Astrocyte (in vitro differentiated cells and primary cell): ENCODE measurements around the gene SPACA4. TPM values are rescaled to one million over a fixed set of nuclear protein-coding genes. Genes with fewer than 3 reads are reported as not detected.
A peak's percentile ranks its signal among the peaks of the same experiment; 100 is the strongest.

ENCODE experiments used
- DNase-seq: peaks from one replicate; pipeline ENCODE4 v3.0.0-alpha.2; 2010; ENCODE audit warnings: low read depth
- FAIRE-seq: peaks from 2 replicates; lab custom pipeline; 2011; peaks lifted over from hg19 to GRCh38; lab: Jason Lieb, UNC
- H2AFZ ChIP-seq: 2 replicates; pipeline ENCODE4 v1.6.0; 2012; ENCODE audit warnings: low read depth, low read length, inconsistent platforms
- H3K27ac ChIP-seq: 2 replicates; pipeline ENCODE4 v1.5.1; 2011; ENCODE audit warnings: low read depth, low read length, inconsistent platforms
- H3K27me3 ChIP-seq: 2 replicates; pipeline ENCODE4 v1.6.0; 2011; ENCODE audit warnings: low read length, inconsistent platforms; ENCODE audit not compliant: insufficient read depth
- H3K36me3 ChIP-seq: 2 replicates; pipeline ENCODE4 v1.5.1; 2011; ENCODE audit warnings: low read length, inconsistent platforms; ENCODE audit not compliant: insufficient read depth
- H3K4me1 ChIP-seq: 2 replicates; pipeline ENCODE4 v1.5.1; 2011; ENCODE audit warnings: low read length, inconsistent platforms; ENCODE audit not compliant: insufficient read depth
- H3K4me2 ChIP-seq: 2 replicates; pipeline ENCODE4 v1.6.0; 2012; ENCODE audit warnings: low read length, inconsistent platforms
- H3K4me3 ChIP-seq: 2 replicates; pipeline ENCODE4 v1.5.1; 2011; ENCODE audit warnings: low read depth, mild to moderate bottlenecking, low read length, inconsistent platforms; ENCODE audit not compliant: insufficient read depth
- H3K79me2 ChIP-seq: 2 replicates; pipeline ENCODE4 v1.6.0; 2012; ENCODE audit warnings: mild to moderate bottlenecking, low read length, inconsistent platforms; ENCODE audit not compliant: insufficient read depth
- H3K9ac ChIP-seq: 2 replicates; pipeline ENCODE4 v1.6.0; 2012; ENCODE audit warnings: mild to moderate bottlenecking, low read length, inconsistent platforms
- H3K9me3 ChIP-seq: 2 replicates; pipeline ENCODE4 v1.5.1; 2012; ENCODE audit warnings: low read depth, mild to moderate bottlenecking, low read length, inconsistent platforms; ENCODE audit not compliant: insufficient read depth
- H4K20me1 ChIP-seq: 2 replicates; pipeline ENCODE4 v1.6.0; 2012; ENCODE audit warnings: low read length, inconsistent platforms; ENCODE audit not compliant: insufficient read depth
- H3K27ac Mint-ChIP-seq: one replicate; pipeline ENCODE4 v1.8.0; 2021; ENCODE audit warnings: mild to moderate bottlenecking, mixed read lengths; ENCODE audit not compliant: unreplicated experiment
- H3K27me3 Mint-ChIP-seq: one replicate; pipeline ENCODE4 v1.8.0; 2021; ENCODE audit warnings: low read depth, mixed read lengths; ENCODE audit not compliant: unreplicated experiment
- H3K36me3 Mint-ChIP-seq: one replicate; pipeline ENCODE4 v1.8.0; 2021; ENCODE audit warnings: low read depth, mixed read lengths; ENCODE audit not compliant: unreplicated experiment
- H3K4me1 Mint-ChIP-seq: one replicate; pipeline ENCODE4 v1.8.0; 2021; ENCODE audit warnings: low read depth, mixed read lengths; ENCODE audit not compliant: unreplicated experiment
- H3K4me3 Mint-ChIP-seq: one replicate; pipeline ENCODE4 v1.8.0; 2021; ENCODE audit warnings: mild to moderate bottlenecking, moderate library complexity, mixed read lengths; ENCODE audit not compliant: unreplicated experiment
- H3K9me3 Mint-ChIP-seq: one replicate; pipeline ENCODE4 v1.8.0; 2021; ENCODE audit warnings: mild to moderate bottlenecking, mixed read lengths; ENCODE audit not compliant: unreplicated experiment
- EZH2 ChIP-seq: IDR thresholded peaks from 2 replicates; pipeline ENCODE4 v1.6.1; 2012; ENCODE audit warnings: mild to moderate bottlenecking, low read length, inconsistent platforms; ENCODE audit not compliant: insufficient read depth
- total RNA-seq: library from RNA; stranded (reverse); gene quantifications from 2 replicates; pipeline ENCODE4 v1.2.1, GENCODE V29; 2021
- TF ChIP-seq, protein P1 (sequence below): IDR thresholded peaks from 2 replicates; pipeline ENCODE4 v1.5.1; 2011; ENCODE audit warnings: low read depth, mild to moderate bottlenecking, inconsistent platforms, low read length, moderate library complexity; ENCODE audit not compliant: insufficient read depth

Gene SPACA4
- total RNA-seq, 1 donor from 2014 or later, result not detected

DNA sequence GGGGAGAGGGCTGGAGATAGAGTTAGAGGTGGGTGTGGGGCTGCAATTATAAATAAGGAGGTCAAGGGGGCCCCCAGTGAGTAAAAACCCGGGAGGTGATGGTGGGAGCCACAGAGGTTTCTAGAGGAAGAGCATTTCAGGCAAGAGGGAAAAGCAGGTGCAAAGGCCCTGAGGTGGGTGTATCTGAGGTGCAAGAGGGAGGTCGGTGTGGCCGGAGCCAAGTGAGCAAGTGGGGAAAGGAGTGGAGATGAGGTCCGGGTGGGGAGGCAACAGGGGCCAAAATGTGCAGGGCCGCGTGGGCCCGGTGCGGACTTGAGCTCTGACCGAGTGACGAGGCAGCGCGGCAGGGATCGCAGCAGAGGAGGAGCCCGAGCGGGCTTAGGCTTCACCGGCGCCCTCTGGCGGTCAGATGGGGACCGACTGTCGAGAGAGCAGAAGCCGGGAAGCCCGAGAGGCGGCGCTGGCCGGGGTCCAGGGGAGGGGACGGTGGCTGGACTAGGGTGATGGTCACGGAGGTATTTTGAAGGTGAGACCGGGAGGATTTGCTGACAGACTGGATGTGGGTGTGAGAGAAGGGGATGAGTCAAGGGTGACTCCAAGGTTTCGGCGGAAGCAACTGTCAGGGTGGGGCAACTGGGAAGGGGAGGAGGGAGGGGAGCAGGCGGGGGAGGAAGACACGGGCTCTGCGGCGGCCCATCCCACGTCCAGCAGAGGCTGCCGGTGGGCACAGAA is 17.7 kb upstream of the SPACA4 start:
- peaks cover 7% of the 10 kb centered on the region for H3K4me1 ChIP-seq
- no peaks in the 10 kb centered on the region for H3K79me2 ChIP-seq
- TF ChIP-seq, protein P1, sequence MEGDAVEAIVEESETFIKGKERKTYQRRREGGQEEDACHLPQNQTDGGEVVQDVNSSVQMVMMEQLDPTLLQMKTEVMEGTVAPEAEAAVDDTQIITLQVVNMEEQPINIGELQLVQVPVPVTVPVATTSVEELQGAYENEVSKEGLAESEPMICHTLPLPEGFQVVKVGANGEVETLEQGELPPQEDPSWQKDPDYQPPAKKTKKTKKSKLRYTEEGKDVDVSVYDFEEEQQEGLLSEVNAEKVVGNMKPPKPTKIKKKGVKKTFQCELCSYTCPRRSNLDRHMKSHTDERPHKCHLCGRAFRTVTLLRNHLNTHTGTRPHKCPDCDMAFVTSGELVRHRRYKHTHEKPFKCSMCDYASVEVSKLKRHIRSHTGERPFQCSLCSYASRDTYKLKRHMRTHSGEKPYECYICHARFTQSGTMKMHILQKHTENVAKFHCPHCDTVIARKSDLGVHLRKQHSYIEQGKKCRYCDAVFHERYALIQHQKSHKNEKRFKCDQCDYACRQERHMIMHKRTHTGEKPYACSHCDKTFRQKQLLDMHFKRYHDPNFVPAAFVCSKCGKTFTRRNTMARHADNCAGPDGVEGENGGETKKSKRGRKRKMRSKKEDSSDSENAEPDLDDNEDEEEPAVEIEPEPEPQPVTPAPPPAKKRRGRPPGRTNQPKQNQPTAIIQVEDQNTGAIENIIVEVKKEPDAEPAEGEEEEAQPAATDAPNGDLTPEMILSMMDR, result peak; percentile 56
- TF ChIP-seq EZH2, result no peak
- peak overlapping the region; percentile 84 for H3K4me2 ChIP-seq
- peak overlapping the region; percentile 31 for H3K9ac ChIP-seq
- FAIRE-seq, result no peak
- DNase-seq, result peak; percentile 49
- H3K27ac ChIP-seq, result no peak overlapping the region
- H3K36me3 ChIP-seq, result no peaks in the 10 kb centered on the region
- H3K27me3 ChIP-seq, result no peaks in the 10 kb centered on the region
- Mint-ChIP-seq H3K27ac (peak overlapping the region; percentile 62), H3K27me3 (peaks cover 10% of the 10 kb centered on the region), H3K9me3 (no peaks in the 10 kb centered on the region), H3K4me1 (peaks cover 2% of the 10 kb centered on the region), H3K4me3 (no peak overlapping the region), H3K36me3 (no peaks in the 10 kb centered on the region)
- H2AFZ ChIP-seq, result peak overlapping the region; percentile 88
- H3K4me3 ChIP-seq, result peak overlapping the region; percentile 38
- no peaks in the 10 kb centered on the region for H4K20me1 ChIP-seq
- no peaks in the 10 kb centered on the region for H3K9me3 ChIP-seq

DNA sequence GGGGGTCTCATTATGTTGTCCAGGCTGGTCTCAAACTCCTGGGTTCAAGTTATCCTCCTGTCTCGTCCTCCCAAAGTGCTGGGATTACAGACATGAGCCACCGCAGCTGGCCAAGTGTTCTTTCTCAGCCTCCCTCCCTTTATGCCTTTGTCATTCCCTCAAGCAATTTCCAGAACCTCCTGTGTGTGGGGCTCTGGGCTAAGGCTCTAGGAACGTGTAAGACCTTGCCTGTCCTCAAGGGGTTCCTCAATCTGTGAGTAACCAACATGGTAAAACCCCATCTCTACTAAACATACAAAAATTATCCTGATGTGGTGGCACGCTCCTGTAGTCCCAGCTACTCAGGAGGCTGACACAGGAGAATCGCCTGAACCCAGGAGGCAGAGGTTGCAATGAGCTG is 15.5 kb upstream of the SPACA4 start:
- H3K36me3 Mint-ChIP-seq, result no peaks in the 10 kb centered on the region
- FAIRE-seq, result no peak
- H2AFZ ChIP-seq, result no peak overlapping the region
- H3K27ac ChIP-seq, result no peak overlapping the region
- TF ChIP-seq, protein P1, result no peak
- TF ChIP-seq EZH2, result no peak
- no peak overlapping the region for H3K4me3 Mint-ChIP-seq
- no peaks in the 10 kb centered on the region for H3K36me3 ChIP-seq
- no peaks in the 10 kb centered on the region for H3K9me3 Mint-ChIP-seq
- H3K27ac Mint-ChIP-seq, result no peak overlapping the region
- H3K9ac ChIP-seq, result no peak overlapping the region
- H3K9me3 ChIP-seq, result no peaks in the 10 kb centered on the region
- no peak overlapping the region for H3K4me3 ChIP-seq
- peaks cover 9% of the 10 kb centered on the region for H3K27me3 Mint-ChIP-seq
- H3K4me1 ChIP-seq, result peaks cover 4% of the 10 kb centered on the region
- no peak overlapping the region for H3K4me2 ChIP-seq
- H3K79me2 ChIP-seq, result no peaks in the 10 kb centered on the region
- no peaks in the 10 kb centered on the region for H4K20me1 ChIP-seq
- H3K4me1 Mint-ChIP-seq, result peaks cover 2% of the 10 kb centered on the region
- no peak for DNase-seq
- no peaks in the 10 kb centered on the region for H3K27me3 ChIP-seq

DNA sequence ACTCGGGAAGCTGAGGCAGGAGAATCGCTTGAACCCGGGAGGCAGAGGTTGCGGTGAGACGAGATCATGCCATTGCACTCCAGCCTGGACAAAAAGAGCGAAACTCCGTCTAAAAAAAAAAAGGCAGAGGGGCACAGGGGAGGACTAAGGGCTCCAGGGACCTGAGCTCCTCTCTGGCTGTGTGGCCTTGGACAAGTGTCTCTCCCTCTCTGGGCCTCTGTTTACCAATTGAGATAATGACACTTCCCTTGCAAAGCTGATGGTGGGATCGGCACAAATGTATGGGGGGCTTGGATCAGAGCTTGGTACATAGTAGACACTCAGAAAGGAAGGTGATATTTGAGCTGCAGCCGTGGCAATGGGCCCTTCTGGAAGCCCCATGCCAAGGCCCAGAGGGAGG is 11.4 kb upstream of the SPACA4 start:
- H4K20me1 ChIP-seq, result no peaks in the 10 kb centered on the region
- H3K27me3 Mint-ChIP-seq, result peaks cover 15% of the 10 kb centered on the region
- no peaks in the 10 kb centered on the region for H3K36me3 ChIP-seq
- no peak overlapping the region for H3K9ac ChIP-seq
- H3K9me3 ChIP-seq, result no peaks in the 10 kb centered on the region
- H3K36me3 Mint-ChIP-seq, result no peaks in the 10 kb centered on the region
- no peaks in the 10 kb centered on the region for H3K9me3 Mint-ChIP-seq
- no peak overlapping the region for H3K27ac ChIP-seq
- DNase-seq, result no peak
- H3K4me3 Mint-ChIP-seq, result no peak overlapping the region
- no peaks in the 10 kb centered on the region for H3K27me3 ChIP-seq
- no peak overlapping the region for H3K4me3 ChIP-seq
- H3K79me2 ChIP-seq, result no peaks in the 10 kb centered on the region
- no peak overlapping the region for H3K4me2 ChIP-seq
- no peak for TF ChIP-seq EZH2
- TF ChIP-seq, protein P1, result no peak
- H3K4me1 Mint-ChIP-seq, result no peaks in the 10 kb centered on the region
- no peak overlapping the region for H3K27ac Mint-ChIP-seq
- H3K4me1 ChIP-seq, result no peaks in the 10 kb centered on the region
- H2AFZ ChIP-seq, result no peak overlapping the region
- FAIRE-seq, result no peak
